Measurements from ENCODE around the gene ZNF362. TPM values are rescaled to one million over a fixed set of nuclear protein-coding genes. Genes with fewer than 3 reads are reported as not detected.

The ZNF362 gene, protein sequence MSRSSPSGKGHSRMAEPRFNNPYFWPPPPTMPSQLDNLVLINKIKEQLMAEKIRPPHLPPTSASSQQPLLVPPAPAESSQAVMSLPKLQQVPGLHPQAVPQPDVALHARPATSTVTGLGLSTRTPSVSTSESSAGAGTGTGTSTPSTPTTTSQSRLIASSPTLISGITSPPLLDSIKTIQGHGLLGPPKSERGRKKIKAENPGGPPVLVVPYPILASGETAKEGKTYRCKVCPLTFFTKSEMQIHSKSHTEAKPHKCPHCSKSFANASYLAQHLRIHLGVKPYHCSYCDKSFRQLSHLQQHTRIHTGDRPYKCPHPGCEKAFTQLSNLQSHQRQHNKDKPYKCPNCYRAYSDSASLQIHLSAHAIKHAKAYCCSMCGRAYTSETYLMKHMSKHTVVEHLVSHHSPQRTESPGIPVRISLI
- total RNA-seq = 9.5 and 12.2 TPM in 2 replicates

DNA sequence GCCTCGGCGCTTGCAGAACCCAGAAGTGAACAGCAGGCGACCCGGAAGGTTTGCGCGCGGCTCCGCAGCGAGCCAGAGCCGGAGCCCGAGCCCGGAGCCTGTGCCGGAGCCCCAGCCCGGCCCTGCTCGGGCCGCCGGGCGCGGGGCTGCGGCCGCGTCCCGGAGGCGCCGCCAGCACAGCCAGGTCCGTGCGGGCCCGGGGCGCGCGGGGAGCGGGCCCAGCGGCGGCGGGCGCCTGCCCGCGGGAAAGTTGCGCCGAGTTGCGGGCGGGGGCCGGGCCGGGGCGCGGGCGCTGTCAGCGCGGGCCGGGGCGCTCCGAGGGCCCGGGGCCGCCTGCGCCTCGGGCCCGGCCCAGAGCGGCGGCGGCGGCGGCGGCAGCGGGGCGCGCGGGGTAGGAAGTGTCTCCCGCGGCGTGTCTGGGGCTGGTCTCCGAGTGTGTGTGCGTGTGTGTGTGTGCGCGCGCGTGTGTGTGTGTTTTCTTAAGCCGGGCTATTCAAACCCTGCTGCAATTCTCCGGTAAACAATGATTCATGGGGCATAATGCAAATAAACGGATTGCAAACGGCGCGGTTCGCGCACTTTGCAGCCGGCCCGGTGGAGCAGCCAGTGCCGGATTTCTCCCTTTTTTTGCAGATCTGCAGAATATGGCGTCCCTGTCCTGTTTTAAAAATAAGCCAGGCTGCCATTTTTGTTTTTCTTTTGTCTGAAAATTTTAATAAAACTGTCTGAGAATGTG is at the start of gene ZNF362:
ZNF362 (plus strand) TSS at position 22 of the 736 bp plus-strand sequence. CDS start 14,083 bp downstream, outside the sequence.
- peak; percentile 75 for DNase-seq (ENCODE audit: low read depth)
- TF ChIP-seq, protein P1, sequence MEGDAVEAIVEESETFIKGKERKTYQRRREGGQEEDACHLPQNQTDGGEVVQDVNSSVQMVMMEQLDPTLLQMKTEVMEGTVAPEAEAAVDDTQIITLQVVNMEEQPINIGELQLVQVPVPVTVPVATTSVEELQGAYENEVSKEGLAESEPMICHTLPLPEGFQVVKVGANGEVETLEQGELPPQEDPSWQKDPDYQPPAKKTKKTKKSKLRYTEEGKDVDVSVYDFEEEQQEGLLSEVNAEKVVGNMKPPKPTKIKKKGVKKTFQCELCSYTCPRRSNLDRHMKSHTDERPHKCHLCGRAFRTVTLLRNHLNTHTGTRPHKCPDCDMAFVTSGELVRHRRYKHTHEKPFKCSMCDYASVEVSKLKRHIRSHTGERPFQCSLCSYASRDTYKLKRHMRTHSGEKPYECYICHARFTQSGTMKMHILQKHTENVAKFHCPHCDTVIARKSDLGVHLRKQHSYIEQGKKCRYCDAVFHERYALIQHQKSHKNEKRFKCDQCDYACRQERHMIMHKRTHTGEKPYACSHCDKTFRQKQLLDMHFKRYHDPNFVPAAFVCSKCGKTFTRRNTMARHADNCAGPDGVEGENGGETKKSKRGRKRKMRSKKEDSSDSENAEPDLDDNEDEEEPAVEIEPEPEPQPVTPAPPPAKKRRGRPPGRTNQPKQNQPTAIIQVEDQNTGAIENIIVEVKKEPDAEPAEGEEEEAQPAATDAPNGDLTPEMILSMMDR (IDR thresholded peaks at IDR 0.05; ENCODE audit: insufficient read depth, low read depth, low read length) = no peak
- H3K4me3 ChIP-seq (ENCODE audit: low read depth, low read length) = peak within 1 kb of the TSS; percentile 80

DNA sequence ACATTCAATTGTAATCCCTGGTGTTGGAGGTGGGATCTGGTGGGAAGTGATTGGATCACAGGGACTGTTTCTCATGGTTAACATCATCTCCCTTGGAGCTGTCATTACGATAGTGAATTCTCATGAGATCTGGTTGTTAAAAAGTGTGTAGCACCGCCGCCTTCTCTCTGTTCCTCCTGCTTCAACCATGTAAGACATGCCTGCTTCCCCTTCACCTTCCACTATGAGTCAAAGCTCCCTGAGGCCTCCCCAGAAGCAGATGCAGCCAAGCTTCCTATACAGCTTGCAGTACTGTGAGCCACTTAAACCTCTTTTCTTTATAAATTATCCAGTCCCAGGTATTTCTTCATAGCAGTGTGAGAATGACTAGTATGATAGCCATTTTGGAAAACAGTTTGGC is 44.3 kb upstream of the ZNF362 start:
- no peak overlapping the region for H3K4me3 ChIP-seq (ENCODE audit: low read depth, low read length)
- DNase-seq (ENCODE audit: low read depth) = no peak
- TF ChIP-seq, protein P1 (IDR thresholded peaks at IDR 0.05; ENCODE audit: insufficient read depth, low read depth, low read length) = no peak

DNA sequence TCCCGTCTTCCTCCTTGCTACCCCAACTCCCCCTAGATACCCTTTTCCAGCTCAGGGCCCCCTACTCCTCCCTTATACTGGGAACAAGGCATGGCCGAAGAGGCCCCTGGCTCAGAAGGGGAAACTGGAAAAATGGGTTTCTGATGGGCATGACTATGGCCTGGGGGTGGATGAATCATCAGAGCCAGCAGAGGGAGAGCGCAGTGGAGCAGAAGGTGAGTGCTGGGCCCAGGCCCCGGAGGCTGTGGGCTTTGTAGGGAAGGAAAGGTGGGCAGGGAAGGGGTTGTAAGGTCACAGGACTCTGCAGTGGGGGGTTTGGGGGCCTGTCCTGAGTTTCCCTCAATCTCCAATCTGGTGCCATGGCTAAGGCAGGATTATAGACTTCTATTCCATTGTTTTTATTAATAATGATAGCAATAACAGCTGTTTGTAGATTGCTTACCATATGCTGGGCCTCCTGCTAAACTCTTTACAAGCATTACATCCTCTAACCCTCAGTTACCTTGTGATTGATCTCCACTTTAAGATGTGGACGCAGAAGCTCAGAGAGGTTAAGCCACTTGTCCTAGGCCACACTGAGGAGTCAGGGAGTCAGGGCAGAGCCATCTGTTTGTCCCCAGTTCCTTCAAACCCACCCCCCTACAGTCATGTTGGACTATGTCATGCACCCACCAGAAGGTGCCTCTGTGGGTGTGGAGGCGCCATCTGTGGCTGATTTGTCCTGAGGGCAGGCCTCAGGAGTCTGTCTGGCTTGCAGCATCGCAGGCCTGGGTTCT is 36.2 kb upstream of the ZNF362 start:
- TF ChIP-seq, protein P1 (IDR thresholded peaks at IDR 0.05; ENCODE audit: insufficient read depth, low read depth, low read length) = no peak
- no peak overlapping the region for H3K4me3 ChIP-seq (ENCODE audit: low read depth, low read length)
- DNase-seq (ENCODE audit: low read depth) = peak; percentile 25

DNA sequence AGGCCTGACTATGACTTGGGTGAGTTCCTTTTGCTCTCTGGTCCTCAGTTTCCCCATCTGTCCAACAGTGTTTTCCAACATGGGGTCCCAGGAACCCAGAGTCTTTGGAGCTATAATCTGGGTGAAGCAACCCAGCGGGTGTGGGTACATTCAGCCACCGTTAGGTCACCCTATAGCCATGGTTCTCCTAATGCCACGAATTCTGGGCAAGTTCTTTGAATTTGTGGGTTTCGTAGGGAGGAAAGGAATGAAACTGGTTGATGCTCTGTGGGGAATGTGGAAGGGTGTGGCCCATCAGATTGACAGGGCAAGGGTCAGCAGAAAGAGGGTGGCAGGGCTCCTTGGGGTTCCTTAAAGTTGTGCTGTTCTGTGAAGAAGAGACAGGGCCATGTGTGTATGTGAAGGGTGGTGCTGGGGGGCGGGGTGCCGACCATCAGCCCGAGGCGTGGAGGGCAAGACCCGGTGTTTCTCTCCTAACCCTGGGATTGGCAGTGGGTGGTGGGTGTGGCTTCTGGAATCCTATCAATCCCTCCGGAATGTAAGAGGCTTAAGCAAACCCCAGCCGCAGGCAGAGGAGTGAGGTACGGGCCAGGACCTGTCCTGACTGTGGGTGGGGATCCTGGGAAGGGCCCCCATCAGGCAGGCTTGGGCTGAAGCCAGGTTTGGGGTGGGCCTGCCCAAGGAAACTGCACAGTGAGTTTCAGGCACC is 35.5 kb upstream of the ZNF362 start:
- TF ChIP-seq, protein P1 (IDR thresholded peaks at IDR 0.05; ENCODE audit: insufficient read depth, low read depth, low read length) = no peak
- no peak overlapping the region for H3K4me3 ChIP-seq (ENCODE audit: low read depth, low read length)
- peak; percentile 73 for DNase-seq (ENCODE audit: low read depth)

DNA sequence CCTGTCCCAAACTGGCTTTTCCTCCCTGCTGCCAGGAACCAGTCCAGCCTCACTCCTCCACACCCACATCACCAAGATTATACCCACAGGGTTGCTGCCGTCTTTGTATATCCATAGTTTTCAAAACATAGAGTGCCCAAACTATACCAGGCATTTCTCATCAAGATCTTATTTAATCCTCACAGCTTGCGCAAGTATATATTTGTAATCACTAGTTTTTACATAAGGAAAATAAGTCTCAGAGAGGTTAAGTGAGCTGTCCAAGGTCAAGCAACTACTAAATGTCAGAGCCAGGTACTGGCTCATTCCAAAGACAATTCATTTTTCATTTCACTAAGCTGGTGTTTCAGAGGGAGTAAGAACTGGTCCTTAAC is 34.9 kb upstream of the ZNF362 start:
- H3K4me3 ChIP-seq (ENCODE audit: low read depth, low read length) = no peak overlapping the region
- peak; percentile 74 for DNase-seq (ENCODE audit: low read depth)
- TF ChIP-seq, protein P1 (IDR thresholded peaks at IDR 0.05; ENCODE audit: insufficient read depth, low read depth, low read length) = no peak

DNA sequence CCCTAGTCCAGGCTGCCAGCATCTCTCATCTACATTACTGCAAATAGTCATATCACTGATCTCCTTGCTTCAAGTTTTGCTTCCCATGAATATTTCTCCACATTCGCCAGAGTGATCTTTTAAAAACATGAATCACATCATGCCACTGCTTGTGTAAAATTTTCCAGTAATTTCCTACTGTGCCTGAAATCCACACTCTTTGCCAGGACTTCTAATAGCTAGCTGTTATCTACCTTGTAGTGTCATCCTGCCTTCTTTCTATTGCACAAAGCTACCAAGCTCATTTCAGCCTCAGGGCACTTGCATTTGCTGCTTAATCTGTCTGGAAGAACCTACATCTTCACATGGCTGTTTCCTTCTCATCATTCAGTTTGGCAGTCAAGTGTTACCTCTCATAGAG is 33.9 kb upstream of the ZNF362 start:
- H3K4me3 ChIP-seq (ENCODE audit: low read depth, low read length) = no peak overlapping the region
- TF ChIP-seq, protein P1 (IDR thresholded peaks at IDR 0.05; ENCODE audit: insufficient read depth, low read depth, low read length) = no peak
- no peak for DNase-seq (ENCODE audit: low read depth)

Data from fibroblast of villous mesenchyme (primary cell).